ES-I3 (cell line): ENCODE measurements around the gene UGCG.

Experiments used
- H3K36me3 ChIP-seq: 2 replicates; pipeline ENCODE4 v1.6.1; 2013; ENCODE audit warnings: mild to moderate bottlenecking, low read length, control low read depth, moderate library complexity; ENCODE audit not compliant: insufficient read depth
- H3K4me1 ChIP-seq: 2 replicates; pipeline ENCODE4 v1.6.1; 2013; ENCODE audit warnings: mild to moderate bottlenecking, control low read depth, low read length; ENCODE audit not compliant: insufficient read depth
- H3K9ac ChIP-seq: 2 replicates; pipeline ENCODE4 v1.6.1; 2013; ENCODE audit warnings: low read depth, mild to moderate bottlenecking, low read length, moderate library complexity
- H3K9me3 ChIP-seq: 2 replicates; pipeline ENCODE4 v1.6.1; 2013; ENCODE audit warnings: mild to moderate bottlenecking, low read length, moderate library complexity; ENCODE audit not compliant: control insufficient read depth, insufficient read depth

Gene UGCG

GRCh38 chr9:111983484-111983908 lies 86.9 kb downstream of the UGCG start:
- no peaks in the 10 kb centered on the region for H3K36me3 ChIP-seq
- no peaks in the 10 kb centered on the region for H3K4me1 ChIP-seq
- no peak overlapping the region for H3K9ac ChIP-seq
- H3K9me3 ChIP-seq, result no peaks in the 10 kb centered on the region

- no peaks in the 10 kb centered on the region for H3K4me1 ChIP-seq
- H3K9me3 ChIP-seq, result no peaks in the 10 kb centered on the region
- H3K9ac ChIP-seq, result no peak overlapping the region
- H3K36me3 ChIP-seq, result no peaks in the 10 kb centered on the region
These were observed 87.6 kb downstream of the UGCG start for GRCh38 chr9:111984086-111984802.
